IPS DF 6.9 (cell line): Measurements from ENCODE around the gene C17orf114.

Experiments used
- DNase-seq: peaks from one replicate; pipeline ENCODE4 v3.0.0-alpha.2; 2013; ENCODE audit warnings: low read depth, low spot score
- H3K27ac ChIP-seq: one replicate; pipeline ENCODE4 v1.5.1; 2013; ENCODE audit warnings: low read length, control low read depth
- H3K27me3 ChIP-seq: 2 replicates; pipeline ENCODE4 v1.6.1; 2013; ENCODE audit warnings: mild to moderate bottlenecking, low read length; ENCODE audit not compliant: control insufficient read depth, insufficient read depth
- H3K36me3 ChIP-seq: 2 replicates; pipeline ENCODE4 v1.6.1; 2013; ENCODE audit warnings: low read length; ENCODE audit not compliant: control insufficient read depth, insufficient read depth
- H3K4me1 ChIP-seq: 2 replicates; pipeline ENCODE4 v1.6.1; 2013; ENCODE audit warnings: low read length; ENCODE audit not compliant: control insufficient read depth, insufficient read depth
- H3K4me3 ChIP-seq: 2 replicates; pipeline ENCODE4 v1.5.1; 2013; ENCODE audit warnings: mild to moderate bottlenecking, low read length
- H3K9me3 ChIP-seq: 2 replicates; pipeline ENCODE4 v1.6.1; 2013; ENCODE audit warnings: low read length, inconsistent platforms; ENCODE audit not compliant: control insufficient read depth, insufficient read depth
- WGBS: extraction: QIAGEN DNeasy Blood & Tissue Kit; methylation state at CpG from one replicate; pipeline ENCODE4 v1.1.7; 2013; ENCODE audit warnings: mixed read lengths, missing lambda C conversion rate; ENCODE audit not compliant: insufficient read length, insufficient coverage; 5-methylcytosine and 5-hydroxymethylcytosine counted together

Gene C17orf114

DNA sequence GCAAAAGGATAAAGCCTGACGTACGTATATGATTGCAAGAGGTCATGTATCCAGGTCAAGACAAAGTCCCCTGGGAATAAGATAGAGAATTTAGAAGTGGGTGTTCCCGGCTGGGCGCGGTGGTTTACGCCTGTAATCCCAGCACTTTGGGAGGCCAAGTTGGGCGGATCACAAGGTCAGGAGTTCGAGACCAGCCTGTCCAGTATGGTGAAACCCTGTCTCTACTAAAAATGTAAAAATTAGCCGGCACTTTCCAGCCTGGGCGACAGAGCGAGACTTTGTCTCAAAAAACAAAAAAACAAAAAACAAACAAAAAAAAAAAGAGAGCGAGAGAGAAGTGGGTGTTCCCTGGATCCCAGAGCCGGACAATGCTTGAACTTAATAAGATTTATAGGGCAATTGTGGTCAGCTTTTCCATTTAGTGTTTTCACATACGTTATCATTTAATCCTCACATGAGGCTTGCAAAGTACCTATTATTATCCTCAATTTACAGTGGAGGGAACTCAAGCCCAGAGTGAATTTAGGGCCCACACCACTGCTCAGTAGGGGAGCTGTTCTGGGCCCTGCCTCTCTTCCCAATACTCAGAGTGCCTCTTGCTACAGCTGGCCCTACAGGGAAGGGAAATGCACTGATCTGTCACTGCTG lies 13.8 kb downstream of the C17orf114 start:
- no CpG with 5 or more reads among the region's 14 CpGs for WGBS
- Histone ChIP-seq H3K27me3 (peaks cover 11% of the 10 kb centered on the region), H3K27ac (no peak overlapping the region), H3K9me3 (no peaks in the 10 kb centered on the region), H3K4me3 (no peak overlapping the region; the same call in 1 of the 2 replicates), H3K4me1 (peaks cover 4% of the 10 kb centered on the region), H3K36me3 (no peaks in the 10 kb centered on the region)
- DNase-seq, result no peak

DNA sequence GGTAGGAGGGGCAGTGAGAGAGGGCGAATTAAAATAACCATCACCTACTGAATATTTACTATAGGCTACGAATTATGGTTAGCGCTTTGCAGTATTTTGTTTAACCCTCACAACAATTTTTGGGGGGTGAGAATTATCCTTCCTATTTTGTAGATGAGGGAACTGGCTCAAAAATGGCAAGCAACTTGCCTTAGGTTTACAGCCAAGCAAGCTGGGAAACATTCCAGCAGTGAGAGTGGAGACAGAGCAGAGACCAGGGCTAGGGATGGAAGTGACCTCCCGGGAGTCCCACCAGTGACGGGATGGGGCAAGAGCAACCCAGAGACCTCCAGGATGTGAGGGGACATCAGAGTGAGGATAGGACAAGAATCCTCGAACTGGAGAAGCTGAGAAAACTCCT lies 15.6 kb downstream of the C17orf114 start:
- DNase-seq, result no peak
- Histone ChIP-seq H3K9me3 (no peaks in the 10 kb centered on the region), H3K27ac (no peak overlapping the region), H3K27me3 (peaks cover 11% of the 10 kb centered on the region), H3K36me3 (no peaks in the 10 kb centered on the region), H3K4me3 (no peak overlapping the region), H3K4me1 (peaks cover 4% of the 10 kb centered on the region)
- no CpG with 5 or more reads among the region's 6 CpGs for WGBS

DNA sequence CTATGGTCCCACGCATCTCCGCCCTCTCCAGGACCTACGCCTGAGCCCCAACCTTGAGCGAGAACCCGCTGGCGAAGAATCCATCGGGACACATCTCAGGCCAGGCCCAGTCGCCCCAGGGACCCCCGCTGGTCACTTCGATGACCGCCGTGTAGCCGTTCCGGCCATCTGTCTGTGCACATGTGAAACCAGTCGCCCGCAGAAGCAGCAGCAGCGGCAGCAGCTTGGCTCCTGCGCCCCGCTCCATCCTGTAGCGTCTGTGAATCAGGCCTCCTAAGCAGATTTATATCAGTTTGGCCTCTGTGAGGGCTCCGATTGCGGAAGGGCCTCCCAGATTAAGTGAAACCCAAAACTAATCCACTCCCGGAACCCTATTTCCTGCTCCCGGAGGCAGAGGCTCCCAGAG lies 16.0 kb downstream of the C17orf114 start, which contains the start of gene VMO1:
Gene VMO1 (minus strand): TSS at position 259 of the 406 bp plus-strand sequence. CDS start 12 bp downstream, at position 247.
- Histone ChIP-seq H3K27me3 (peaks cover 11% of the 10 kb centered on the region), H3K36me3 (no peaks in the 10 kb centered on the region), H3K9me3 (no peaks in the 10 kb centered on the region), H3K4me1 (peaks cover 4% of the 10 kb centered on the region), H3K4me3 (no peak within 1 kb of the TSS), H3K27ac (no peak within 1 kb of the TSS)
- DNase-seq, result no peak
- WGBS, result no CpG with 5 or more reads among the region's 24 CpGs

GRCh38 chr17:4785311-4786105 lies 16.6 kb downstream of the C17orf114 start:
- WGBS, result no CpG with 5 or more reads among the region's 61 CpGs

DNA sequence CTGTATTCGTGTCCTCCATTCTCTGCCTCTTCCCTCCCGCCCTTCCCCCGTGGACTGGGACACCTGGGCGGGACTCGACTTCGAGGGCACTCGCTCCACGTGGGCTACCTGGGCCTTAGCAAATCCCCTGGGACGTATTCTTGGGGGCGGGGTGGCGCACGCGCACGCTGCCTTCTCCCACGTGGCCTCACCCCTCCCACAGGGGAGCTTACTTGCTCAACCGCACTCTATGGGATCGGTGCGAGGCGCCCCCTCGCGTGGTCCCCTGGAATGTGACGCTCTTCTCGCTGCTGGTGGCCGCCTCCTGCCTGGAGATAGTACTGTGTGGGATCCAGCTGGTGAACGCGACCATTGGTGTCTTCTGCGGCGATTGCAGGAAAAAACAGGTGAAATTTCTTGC lies 19.5 kb downstream of the C17orf114 start:
- H3K4me1 ChIP-seq, result peaks cover 1% of the 10 kb centered on the region; the same call in 1 of the 2 replicates

More at GRCh38 chr17:4785311-4786105, 16.6 kb downstream of the C17orf114 start:
- Histone ChIP-seq H3K36me3 (no peaks in the 10 kb centered on the region), H3K27me3 (peaks cover 9% of the 10 kb centered on the region), H3K27ac (no peak overlapping the region), H3K4me1 (peaks cover 4% of the 10 kb centered on the region), H3K4me3 (no peak overlapping the region), H3K9me3 (no peaks in the 10 kb centered on the region)
- no peak for DNase-seq

DNA sequence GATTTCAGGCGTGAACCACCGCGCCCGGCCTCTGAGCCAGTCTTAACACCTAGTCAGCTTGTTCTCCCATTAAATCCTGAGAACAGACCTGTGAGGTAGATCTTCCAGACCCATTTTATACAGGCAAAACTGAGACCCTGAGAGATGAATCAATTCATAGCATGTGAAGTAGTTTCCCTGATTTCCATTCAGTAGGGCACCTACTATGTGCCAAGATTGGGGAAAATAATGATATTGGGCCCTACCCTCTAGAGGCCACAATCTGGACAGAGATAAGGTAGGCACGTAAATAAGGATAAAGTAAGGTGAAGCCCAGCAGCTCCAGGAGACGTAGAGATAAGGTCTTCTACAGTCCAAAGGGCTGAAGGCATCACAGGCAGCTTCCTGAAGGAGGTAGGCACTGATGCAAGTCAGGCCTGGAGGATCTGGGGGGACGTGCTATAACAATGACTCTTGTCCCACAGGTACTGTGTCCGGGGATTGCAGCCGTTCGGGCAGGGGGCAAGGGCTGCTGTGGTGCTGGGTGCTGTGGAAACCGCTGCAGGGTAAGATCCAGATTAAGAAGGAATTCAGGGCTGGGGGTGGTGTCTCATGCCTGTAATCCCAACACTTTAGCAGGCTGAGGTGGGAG lies 21.7 kb downstream of the C17orf114 start:
- Histone ChIP-seq H3K27me3 (no peaks in the 10 kb centered on the region), H3K4me3 (no peak overlapping the region), H3K36me3 (no peaks in the 10 kb centered on the region), H3K9me3 (no peaks in the 10 kb centered on the region), H3K27ac (no peak overlapping the region), H3K4me1 (no peaks in the 10 kb centered on the region)
- WGBS, result no CpG with 5 or more reads among the region's 11 CpGs
- no peak for DNase-seq

More for the DNA sequence above, 19.5 kb downstream of the C17orf114 start:
- Histone ChIP-seq H3K4me3 (no peak overlapping the region), H3K27ac (no peak overlapping the region), H3K36me3 (no peaks in the 10 kb centered on the region), H3K27me3 (no peaks in the 10 kb centered on the region), H3K9me3 (no peaks in the 10 kb centered on the region)
- WGBS, result no CpG with 5 or more reads among the region's 28 CpGs
- no peak for DNase-seq

DNA sequence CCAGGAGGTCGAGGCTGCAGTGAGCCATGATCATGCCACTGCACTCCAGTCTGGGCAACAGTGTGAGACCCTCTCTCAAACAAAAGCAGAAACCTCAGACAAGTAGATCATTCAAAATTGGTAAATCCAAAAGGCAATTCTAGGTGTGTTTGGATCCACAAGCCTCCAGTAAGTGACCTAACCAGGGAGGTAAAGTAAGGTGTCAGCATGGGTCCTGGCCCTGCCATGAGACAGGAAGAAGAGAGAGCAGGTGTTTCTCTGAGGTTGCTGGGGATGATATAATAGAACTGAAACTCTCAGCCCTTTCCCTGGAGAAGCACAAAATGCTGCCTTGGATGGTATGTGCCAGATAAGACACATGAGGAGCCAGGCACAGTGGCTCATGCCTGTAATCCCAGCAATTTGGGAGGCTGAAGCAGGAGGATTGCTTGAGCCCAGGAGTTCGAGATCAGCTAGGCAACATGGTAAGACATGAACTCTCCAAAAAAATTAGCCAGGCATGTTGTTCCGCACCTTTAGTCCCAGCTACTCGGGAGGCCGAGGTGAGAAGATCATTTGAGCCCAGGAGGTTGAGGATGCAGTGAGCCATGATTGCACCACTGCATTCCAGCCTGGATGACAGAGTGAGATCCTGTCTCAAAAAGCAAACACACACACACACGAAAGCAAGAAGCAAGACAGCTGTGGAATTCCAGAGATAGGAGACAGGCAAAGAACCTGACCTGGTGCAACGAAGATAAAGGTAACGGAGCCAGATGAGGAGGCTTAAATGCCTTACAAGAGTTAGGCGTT lies 24.0 kb downstream of the C17orf114 start:
- no peaks in the 10 kb centered on the region for H3K4me1 ChIP-seq
- no peaks in the 10 kb centered on the region for H3K36me3 ChIP-seq
- no peak for DNase-seq
- no peak overlapping the region for H3K4me3 ChIP-seq
- no peaks in the 10 kb centered on the region for H3K9me3 ChIP-seq
- H3K27me3 ChIP-seq, result no peaks in the 10 kb centered on the region
- H3K27ac ChIP-seq, result no peak overlapping the region
- WGBS, result no CpG with 5 or more reads among the region's 9 CpGs

GRCh38 chr17:4772235-4772613 lies 29.9 kb downstream of the C17orf114 start:
- H3K27me3 ChIP-seq, result no peaks in the 10 kb centered on the region
- WGBS, result no CpG with 5 or more reads among the region's 10 CpGs
- H3K9me3 ChIP-seq, result no peaks in the 10 kb centered on the region
- no peaks in the 10 kb centered on the region for H3K36me3 ChIP-seq
- no peak for DNase-seq
- no peaks in the 10 kb centered on the region for H3K4me1 ChIP-seq
- no peak overlapping the region for H3K27ac ChIP-seq
- H3K4me3 ChIP-seq, result no peak overlapping the region

DNA sequence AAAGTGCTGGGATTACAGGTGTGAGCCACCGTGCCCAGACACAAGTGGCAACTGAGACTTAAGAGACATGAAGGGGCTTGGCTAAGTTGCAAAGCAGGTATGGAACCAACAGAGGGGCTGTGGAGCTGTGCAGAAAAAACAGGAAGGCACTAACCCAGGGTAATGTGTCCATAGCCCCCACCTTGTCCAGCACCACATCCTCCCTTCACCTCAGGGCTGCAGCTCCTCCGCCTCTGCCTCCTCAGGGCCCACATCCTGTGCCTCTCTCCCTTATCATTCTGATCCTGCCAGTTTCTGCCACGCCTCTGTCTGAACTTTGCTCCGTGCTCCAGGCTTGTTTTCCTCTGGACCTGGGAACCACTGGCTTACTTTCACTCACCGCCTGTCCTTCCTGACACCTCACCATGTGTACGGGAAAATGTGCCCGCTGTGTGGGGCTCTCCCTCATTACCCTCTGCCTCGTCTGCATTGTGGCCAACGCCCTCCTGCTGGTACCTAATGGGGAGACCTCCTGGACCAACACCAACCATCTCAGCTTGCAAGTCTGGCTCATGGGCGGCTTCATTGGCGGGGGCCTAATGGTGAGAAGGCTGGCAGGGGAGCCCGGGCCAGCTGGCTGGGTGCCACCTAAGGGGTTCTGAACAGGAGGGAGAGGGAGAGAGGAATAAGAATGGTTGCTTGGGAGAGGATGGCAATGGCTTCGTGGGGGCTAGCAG lies 30.5 kb downstream of the C17orf114 start, which contains the start of gene TM4SF5:
Gene TM4SF5 (plus strand): TSS at position 368 of the 716 bp plus-strand sequence. CDS start 37 bp downstream, at position 405.
- H3K27me3 ChIP-seq, result no peaks in the 10 kb centered on the region
- H3K36me3 ChIP-seq, result no peaks in the 10 kb centered on the region
- H3K9me3 ChIP-seq, result no peaks in the 10 kb centered on the region
- H3K4me1 ChIP-seq, result no peaks in the 10 kb centered on the region
- no peak for DNase-seq
- no CpG with 5 or more reads among the region's 13 CpGs for WGBS
- no peak within 1 kb of the TSS for H3K4me3 ChIP-seq
- no peak within 1 kb of the TSS for H3K27ac ChIP-seq
